HepG2 (cell line): Measurements from ENCODE around the gene C20orf144. TPM values are rescaled to one million over a fixed set of nuclear protein-coding genes. Genes with fewer than 3 reads are reported as not detected.
A peak's percentile ranks its signal among the peaks of the same experiment; 100 is the strongest.

Experiments
- ARID2 ChIP-seq: sonication (generic); formaldehyde crosslinking; IDR thresholded peaks from 2 replicates; pipeline ENCODE4 v1.8.1; 2022; ENCODE audit warnings: mild to moderate bottlenecking, missing genetic modification reagents, borderline replicate concordance
- EP300 ChIP-seq, 3 experiments: sonication (generic) in 1 of 3; formaldehyde crosslinking in 1 of 3; IDR thresholded peaks; 2 replicates each; pipeline versions ENCODE4 v1.5.1 to v1.6.1; 2011 to 2020; ENCODE audit warnings: low read depth in 2 of 3, low read length in 2 of 3, borderline replicate concordance in 1 of 3, improper control_type of control experiment in 1 of 3, mild to moderate bottlenecking in 1 of 3, missing genetic modification reagents in 1 of 3, moderate library complexity in 1 of 3
- HMGXB4 ChIP-seq, 2 experiments: sonication (generic) in 1 of 2; formaldehyde crosslinking in 1 of 2; IDR thresholded peaks; 2 replicates each; pipeline versions ENCODE4 v1.4.0 to v1.6.1; 2018 to 2020; ENCODE audit warnings: missing genetic modification reagents in 2 of 2, borderline replicate concordance in 1 of 2, low read depth in 1 of 2, mild to moderate bottlenecking in 1 of 2, missing biosample characterization in 1 of 2
- MEIS1 ChIP-seq: sonication (generic); formaldehyde crosslinking; IDR thresholded peaks from 2 replicates; pipeline ENCODE4 v1.9.0; 2021; ENCODE audit warnings: mild to moderate bottlenecking, missing genetic modification reagents, moderate library complexity, borderline replicate concordance
- MLLT10 ChIP-seq: sonication (generic); formaldehyde crosslinking; IDR thresholded peaks from 2 replicates; pipeline ENCODE4 v1.4.0; 2020; ENCODE audit warnings: missing genetic modification reagents
- PCBP2 ChIP-seq: fragments of 200-400 bp; formaldehyde crosslinking; optimal IDR thresholded peaks from 2 replicates; pipeline ENCODE3; 2018; ENCODE audit warnings: low read length, low read depth; ENCODE audit not compliant: poor library complexity, severe bottlenecking
- RARA ChIP-seq: IDR thresholded peaks from 2 replicates; pipeline ENCODE4 v1.6.1; 2016; ENCODE audit warnings: missing genetic modification reagents, missing compliant biosample characterization
- RXRA ChIP-seq: sonication (generic); formaldehyde crosslinking; IDR thresholded peaks from 2 replicates; pipeline ENCODE4 v1.5.1; 2020; ENCODE audit warnings: missing genetic modification reagents
- SKIL ChIP-seq: sonication (generic); formaldehyde crosslinking; IDR thresholded peaks from 2 replicates; pipeline ENCODE4 v1.8.0; 2022; ENCODE audit warnings: missing genetic modification reagents, mild to moderate bottlenecking, moderate library complexity, borderline replicate concordance
- SP140L ChIP-seq: sonication (generic); formaldehyde crosslinking; IDR thresholded peaks from 2 replicates; pipeline ENCODE4 v1.4.0; 2020; ENCODE audit warnings: missing genetic modification reagents, borderline replicate concordance
- TGIF2 ChIP-seq: IDR thresholded peaks from 2 replicates; pipeline ENCODE4 v1.6.1; 2016; ENCODE audit warnings: control low read depth, missing compliant biosample characterization
- TSC22D2 ChIP-seq: sonication (generic); formaldehyde crosslinking; IDR thresholded peaks from 2 replicates; pipeline ENCODE4 v1.5.1; 2020; ENCODE audit warnings: missing genetic modification reagents, mild to moderate bottlenecking, borderline replicate concordance
- ZNF619 ChIP-seq: sonication (generic); formaldehyde crosslinking; IDR thresholded peaks from 2 replicates; pipeline ENCODE4 v1.4.0; 2020; ENCODE audit warnings: mild to moderate bottlenecking, missing genetic modification reagents
- ZSCAN9 ChIP-seq: IDR thresholded peaks from 2 replicates; pipeline ENCODE4 v1.6.1; 2016; ENCODE audit warnings: borderline replicate concordance
- polyA plus RNA-seq, 8 experiments: library from polyadenylated mRNA; depleted of rRNA in 3 of 8; stranded (reverse) in 7 of 8; unstranded in 1 of 8; fragments of >200 nt; fragmentation: Illumina TruSeq in 4 of 8; extraction: Trizol in 4 of 8; gene quantifications; 2 replicates each; pipeline versions ENCODE4 v1.2.1 to v1.2.3, GENCODE V29; 2011 to 2016; ENCODE audit warnings: low read depth in 4 of 8, missing spikeins in 1 of 8, mixed read lengths in 1 of 8; ENCODE audit not compliant: insufficient read depth in 1 of 8
- total RNA-seq, 5 experiments: library from RNA; depleted of rRNA; stranded (reverse); fragments of >200 nt; fragmentation: Illumina TruSeq; extraction: Trizol; gene quantifications; 2 replicates each; pipeline ENCODE4 v1.2.3, GENCODE V29; 2016; ENCODE audit warnings: low read depth in 1 of 5
- TF ChIP-seq, protein P1 (sequence below): sonication (generic); formaldehyde crosslinking; IDR thresholded peaks from 2 replicates; pipeline ENCODE4 v1.4.0; 2020; ENCODE audit warnings: missing genetic modification reagents
- TF ChIP-seq, protein P2 (sequence below): IDR thresholded peaks from 2 replicates; pipeline ENCODE4 v1.6.1; 2018; ENCODE audit warnings: missing genetic modification reagents

The C20orf144 gene
- total and polyA plus RNA-seq, 2 of the 13 experiments (the other 11 are each of a cell fraction or from before 2014, with no cell fraction given): 0.09 to 0.16 TPM

GRCh38 chr20:33684533-33685327 lies 22.6 kb downstream of the C20orf144 start (continued):
- 0 out of 2 replicates have a peak, but pooled peaks have one; percentile 15 for TF ChIP-seq MEIS1 (CRISPR knock-in tag)
- TF ChIP-seq, protein P1, sequence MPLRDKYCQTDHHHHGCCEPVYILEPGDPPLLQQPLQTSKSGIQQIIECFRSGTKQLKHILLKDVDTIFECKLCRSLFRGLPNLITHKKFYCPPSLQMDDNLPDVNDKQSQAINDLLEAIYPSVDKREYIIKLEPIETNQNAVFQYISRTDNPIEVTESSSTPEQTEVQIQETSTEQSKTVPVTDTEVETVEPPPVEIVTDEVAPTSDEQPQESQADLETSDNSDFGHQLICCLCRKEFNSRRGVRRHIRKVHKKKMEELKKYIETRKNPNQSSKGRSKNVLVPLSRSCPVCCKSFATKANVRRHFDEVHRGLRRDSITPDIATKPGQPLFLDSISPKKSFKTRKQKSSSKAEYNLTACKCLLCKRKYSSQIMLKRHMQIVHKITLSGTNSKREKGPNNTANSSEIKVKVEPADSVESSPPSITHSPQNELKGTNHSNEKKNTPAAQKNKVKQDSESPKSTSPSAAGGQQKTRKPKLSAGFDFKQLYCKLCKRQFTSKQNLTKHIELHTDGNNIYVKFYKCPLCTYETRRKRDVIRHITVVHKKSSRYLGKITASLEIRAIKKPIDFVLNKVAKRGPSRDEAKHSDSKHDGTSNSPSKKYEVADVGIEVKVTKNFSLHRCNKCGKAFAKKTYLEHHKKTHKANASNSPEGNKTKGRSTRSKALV: no peak
- TF ChIP-seq EP300 (IDR thresholded peaks at IDR 0.05; ENCODE audit: low read depth in 2 of 2, low read length in 2 of 2): no peak
- no peak for TF ChIP-seq EP300 (CRISPR knock-in tag; IDR thresholded peaks at IDR 0.05; ENCODE audit: borderline replicate concordance)
- no peak for TF ChIP-seq PCBP2
- TF ChIP-seq HMGXB4 (CRISPR knock-in tag; IDR thresholded peaks at IDR 0.05; ENCODE audit: borderline replicate concordance in 1 of 2, low read depth in 1 of 2): no peak
- TF ChIP-seq SP140L (CRISPR knock-in tag): no peak
- TF ChIP-seq ZSCAN9 (CRISPR knock-in tag): no peak
- TF ChIP-seq, protein P2, sequence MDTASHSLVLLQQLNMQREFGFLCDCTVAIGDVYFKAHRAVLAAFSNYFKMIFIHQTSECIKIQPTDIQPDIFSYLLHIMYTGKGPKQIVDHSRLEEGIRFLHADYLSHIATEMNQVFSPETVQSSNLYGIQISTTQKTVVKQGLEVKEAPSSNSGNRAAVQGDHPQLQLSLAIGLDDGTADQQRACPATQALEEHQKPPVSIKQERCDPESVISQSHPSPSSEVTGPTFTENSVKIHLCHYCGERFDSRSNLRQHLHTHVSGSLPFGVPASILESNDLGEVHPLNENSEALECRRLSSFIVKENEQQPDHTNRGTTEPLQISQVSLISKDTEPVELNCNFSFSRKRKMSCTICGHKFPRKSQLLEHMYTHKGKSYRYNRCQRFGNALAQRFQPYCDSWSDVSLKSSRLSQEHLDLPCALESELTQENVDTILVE: no peak
- TF ChIP-seq SKIL (CRISPR knock-in tag): 0 out of 2 replicates have a peak, but pooled peaks have one; percentile 17
- TF ChIP-seq MLLT10: no peak
- no peak for TF ChIP-seq ZNF619
- no peak for TF ChIP-seq RARA (CRISPR knock-in tag)
- no peak for TF ChIP-seq TGIF2 (CRISPR knock-in tag)
- TF ChIP-seq RXRA (CRISPR knock-in tag): no peak
- TF ChIP-seq ARID2: 0 out of 2 replicates have a peak, but pooled peaks have one; percentile 36
- no peak for TF ChIP-seq TSC22D2 (CRISPR knock-in tag)
